Peyer's patch (tissue), 4 donors: Measurements from ENCODE around the gene RNF44.

Experiments
- CTCF ChIP-seq, 6 experiments: fragments of 450-650 bp in 4 of 6; fragments of 200-600 bp in 2 of 6; sonication (generic) in 1 of 6; IDR thresholded peaks; one replicate each; pipeline ENCODE4 v1.5.1; 2017 to 2019; ENCODE audit warnings: antibody characterized with exemption in 6 of 6, mild to moderate bottlenecking in 3 of 6, moderate library complexity in 1 of 6
- POLR2A ChIP-seq, 2 donors: fragments of 450-650 bp; IDR thresholded peaks; one replicate each; pipeline ENCODE4 v1.5.1; 2017; ENCODE audit warnings: antibody characterized with exemption in 2 of 2, mild to moderate bottlenecking in 2 of 2, moderate library complexity in 2 of 2

- TF ChIP-seq CTCF (IDR thresholded peaks at IDR 0.05) (no peak), POLR2A (IDR thresholded peaks at IDR 0.05) (no peak)
These were observed 1.2 kb upstream of the RNF44 start for GRCh38 chr5:176538230-176538988.
